ENCODE results near the gene SNTA1. TPM values are rescaled to one million over a fixed set of nuclear protein-coding genes. Genes with fewer than 3 reads are reported as not detected.
A peak's percentile ranks its signal among the peaks of the same experiment; 100 is the strongest.

SNTA1 gene
- total and polyA plus RNA-seq, 2 of the 13 experiments (the other 11 are each of a cell fraction or from before 2014, with no cell fraction given) = 16.4 to 18.3 TPM

DNA sequence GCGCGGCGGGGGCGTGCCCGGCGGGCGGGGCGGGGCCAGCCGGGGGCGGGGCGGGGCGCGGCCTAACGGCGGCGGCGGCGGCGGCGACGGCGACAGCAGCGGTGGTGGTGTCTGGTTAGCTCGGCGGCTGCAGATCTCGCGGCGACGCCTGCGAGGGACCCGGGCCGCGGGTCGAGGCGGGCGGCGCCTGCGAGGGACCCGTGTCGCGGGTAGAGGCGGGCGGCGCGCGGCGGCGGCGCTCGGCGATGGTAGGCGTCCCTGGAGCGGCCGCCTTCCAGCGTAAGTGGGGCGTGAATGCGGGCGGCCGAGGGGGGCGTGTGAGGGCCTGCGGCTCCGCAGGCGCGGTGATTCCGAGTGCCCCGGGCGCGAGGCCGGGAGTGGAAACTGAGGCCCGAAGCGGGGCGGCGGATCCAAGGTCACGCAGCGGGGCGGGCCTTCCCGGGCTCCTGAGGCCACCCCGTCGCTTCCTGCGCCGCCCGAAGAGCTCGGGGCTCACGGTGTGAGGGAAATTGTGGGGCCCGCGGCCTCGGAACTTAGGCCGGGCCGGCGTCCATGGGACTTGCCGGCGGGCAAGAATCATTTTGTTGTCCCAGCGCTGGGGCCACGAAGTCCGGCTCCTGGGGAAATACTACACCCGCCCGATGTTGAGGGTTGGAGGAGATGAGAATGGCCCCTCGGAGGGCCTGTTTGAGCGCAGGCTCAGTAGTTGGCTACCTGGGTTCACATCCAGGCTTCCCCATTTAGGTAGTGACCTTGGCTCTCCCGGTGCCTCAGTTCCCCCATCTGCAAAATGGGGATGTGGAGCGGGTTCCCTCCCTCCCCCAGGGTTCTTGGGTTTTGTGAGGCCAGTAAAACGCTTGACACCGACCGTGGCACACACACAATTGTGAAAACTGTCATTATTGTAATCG lies 46.7 kb upstream of the SNTA1 start, which contains the start of gene CBFA2T2 (continued):
- peak; percentile 64 for TF ChIP-seq KDM5A (IDR thresholded peaks at IDR 0.05; ENCODE audit: borderline replicate concordance, low read length)
- no peak; the same call in 2 of the 3 replicates for TF ChIP-seq MXI1 (IDR thresholded peaks at IDR 0.05; ENCODE audit: borderline replicate concordance, low read depth, low read length)
- TF ChIP-seq ZFP36L2 (CRISPR knock-in tag; IDR thresholded peaks at IDR 0.05) = no peak
- TF ChIP-seq, protein P1, sequence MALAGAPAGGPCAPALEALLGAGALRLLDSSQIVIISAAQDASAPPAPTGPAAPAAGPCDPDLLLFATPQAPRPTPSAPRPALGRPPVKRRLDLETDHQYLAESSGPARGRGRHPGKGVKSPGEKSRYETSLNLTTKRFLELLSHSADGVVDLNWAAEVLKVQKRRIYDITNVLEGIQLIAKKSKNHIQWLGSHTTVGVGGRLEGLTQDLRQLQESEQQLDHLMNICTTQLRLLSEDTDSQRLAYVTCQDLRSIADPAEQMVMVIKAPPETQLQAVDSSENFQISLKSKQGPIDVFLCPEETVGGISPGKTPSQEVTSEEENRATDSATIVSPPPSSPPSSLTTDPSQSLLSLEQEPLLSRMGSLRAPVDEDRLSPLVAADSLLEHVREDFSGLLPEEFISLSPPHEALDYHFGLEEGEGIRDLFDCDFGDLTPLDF (CRISPR knock-in tag; IDR thresholded peaks at IDR 0.05) = no peak
- TF ChIP-seq, protein P2, sequence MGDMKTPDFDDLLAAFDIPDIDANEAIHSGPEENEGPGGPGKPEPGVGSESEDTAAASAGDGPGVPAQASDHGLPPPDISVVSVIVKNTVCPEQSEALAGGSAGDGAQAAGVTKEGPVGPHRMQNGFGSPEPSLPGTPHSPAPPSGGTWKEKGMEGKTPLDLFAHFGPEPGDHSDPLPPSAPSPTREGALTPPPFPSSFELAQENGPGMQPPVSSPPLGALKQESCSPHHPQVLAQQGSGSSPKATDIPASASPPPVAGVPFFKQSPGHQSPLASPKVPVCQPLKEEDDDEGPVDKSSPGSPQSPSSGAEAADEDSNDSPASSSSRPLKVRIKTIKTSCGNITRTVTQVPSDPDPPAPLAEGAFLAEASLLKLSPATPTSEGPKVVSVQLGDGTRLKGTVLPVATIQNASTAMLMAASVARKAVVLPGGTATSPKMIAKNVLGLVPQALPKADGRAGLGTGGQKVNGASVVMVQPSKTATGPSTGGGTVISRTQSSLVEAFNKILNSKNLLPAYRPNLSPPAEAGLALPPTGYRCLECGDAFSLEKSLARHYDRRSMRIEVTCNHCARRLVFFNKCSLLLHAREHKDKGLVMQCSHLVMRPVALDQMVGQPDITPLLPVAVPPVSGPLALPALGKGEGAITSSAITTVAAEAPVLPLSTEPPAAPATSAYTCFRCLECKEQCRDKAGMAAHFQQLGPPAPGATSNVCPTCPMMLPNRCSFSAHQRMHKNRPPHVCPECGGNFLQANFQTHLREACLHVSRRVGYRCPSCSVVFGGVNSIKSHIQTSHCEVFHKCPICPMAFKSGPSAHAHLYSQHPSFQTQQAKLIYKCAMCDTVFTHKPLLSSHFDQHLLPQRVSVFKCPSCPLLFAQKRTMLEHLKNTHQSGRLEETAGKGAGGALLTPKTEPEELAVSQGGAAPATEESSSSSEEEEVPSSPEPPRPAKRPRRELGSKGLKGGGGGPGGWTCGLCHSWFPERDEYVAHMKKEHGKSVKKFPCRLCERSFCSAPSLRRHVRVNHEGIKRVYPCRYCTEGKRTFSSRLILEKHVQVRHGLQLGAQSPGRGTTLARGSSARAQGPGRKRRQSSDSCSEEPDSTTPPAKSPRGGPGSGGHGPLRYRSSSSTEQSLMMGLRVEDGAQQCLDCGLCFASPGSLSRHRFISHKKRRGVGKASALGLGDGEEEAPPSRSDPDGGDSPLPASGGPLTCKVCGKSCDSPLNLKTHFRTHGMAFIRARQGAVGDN (CRISPR knock-in tag; IDR thresholded peaks at IDR 0.05) = peak; percentile 94
- TF ChIP-seq, protein P3, sequence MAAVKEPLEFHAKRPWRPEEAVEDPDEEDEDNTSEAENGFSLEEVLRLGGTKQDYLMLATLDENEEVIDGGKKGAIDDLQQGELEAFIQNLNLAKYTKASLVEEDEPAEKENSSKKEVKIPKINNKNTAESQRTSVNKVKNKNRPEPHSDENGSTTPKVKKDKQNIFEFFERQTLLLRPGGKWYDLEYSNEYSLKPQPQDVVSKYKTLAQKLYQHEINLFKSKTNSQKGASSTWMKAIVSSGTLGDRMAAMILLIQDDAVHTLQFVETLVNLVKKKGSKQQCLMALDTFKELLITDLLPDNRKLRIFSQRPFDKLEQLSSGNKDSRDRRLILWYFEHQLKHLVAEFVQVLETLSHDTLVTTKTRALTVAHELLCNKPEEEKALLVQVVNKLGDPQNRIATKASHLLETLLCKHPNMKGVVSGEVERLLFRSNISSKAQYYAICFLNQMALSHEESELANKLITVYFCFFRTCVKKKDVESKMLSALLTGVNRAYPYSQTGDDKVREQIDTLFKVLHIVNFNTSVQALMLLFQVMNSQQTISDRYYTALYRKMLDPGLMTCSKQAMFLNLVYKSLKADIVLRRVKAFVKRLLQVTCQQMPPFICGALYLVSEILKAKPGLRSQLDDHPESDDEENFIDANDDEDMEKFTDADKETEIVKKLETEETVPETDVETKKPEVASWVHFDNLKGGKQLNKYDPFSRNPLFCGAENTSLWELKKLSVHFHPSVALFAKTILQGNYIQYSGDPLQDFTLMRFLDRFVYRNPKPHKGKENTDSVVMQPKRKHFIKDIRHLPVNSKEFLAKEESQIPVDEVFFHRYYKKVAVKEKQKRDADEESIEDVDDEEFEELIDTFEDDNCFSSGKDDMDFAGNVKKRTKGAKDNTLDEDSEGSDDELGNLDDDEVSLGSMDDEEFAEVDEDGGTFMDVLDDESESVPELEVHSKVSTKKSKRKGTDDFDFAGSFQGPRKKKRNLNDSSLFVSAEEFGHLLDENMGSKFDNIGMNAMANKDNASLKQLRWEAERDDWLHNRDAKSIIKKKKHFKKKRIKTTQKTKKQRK (IDR thresholded peaks at IDR 0.05; ENCODE audit: low read length) = no peak
- no peak for TF ChIP-seq ZC3H4 (CRISPR knock-in tag; IDR thresholded peaks at IDR 0.05; ENCODE audit: borderline replicate concordance)
- TF ChIP-seq, protein P4, sequence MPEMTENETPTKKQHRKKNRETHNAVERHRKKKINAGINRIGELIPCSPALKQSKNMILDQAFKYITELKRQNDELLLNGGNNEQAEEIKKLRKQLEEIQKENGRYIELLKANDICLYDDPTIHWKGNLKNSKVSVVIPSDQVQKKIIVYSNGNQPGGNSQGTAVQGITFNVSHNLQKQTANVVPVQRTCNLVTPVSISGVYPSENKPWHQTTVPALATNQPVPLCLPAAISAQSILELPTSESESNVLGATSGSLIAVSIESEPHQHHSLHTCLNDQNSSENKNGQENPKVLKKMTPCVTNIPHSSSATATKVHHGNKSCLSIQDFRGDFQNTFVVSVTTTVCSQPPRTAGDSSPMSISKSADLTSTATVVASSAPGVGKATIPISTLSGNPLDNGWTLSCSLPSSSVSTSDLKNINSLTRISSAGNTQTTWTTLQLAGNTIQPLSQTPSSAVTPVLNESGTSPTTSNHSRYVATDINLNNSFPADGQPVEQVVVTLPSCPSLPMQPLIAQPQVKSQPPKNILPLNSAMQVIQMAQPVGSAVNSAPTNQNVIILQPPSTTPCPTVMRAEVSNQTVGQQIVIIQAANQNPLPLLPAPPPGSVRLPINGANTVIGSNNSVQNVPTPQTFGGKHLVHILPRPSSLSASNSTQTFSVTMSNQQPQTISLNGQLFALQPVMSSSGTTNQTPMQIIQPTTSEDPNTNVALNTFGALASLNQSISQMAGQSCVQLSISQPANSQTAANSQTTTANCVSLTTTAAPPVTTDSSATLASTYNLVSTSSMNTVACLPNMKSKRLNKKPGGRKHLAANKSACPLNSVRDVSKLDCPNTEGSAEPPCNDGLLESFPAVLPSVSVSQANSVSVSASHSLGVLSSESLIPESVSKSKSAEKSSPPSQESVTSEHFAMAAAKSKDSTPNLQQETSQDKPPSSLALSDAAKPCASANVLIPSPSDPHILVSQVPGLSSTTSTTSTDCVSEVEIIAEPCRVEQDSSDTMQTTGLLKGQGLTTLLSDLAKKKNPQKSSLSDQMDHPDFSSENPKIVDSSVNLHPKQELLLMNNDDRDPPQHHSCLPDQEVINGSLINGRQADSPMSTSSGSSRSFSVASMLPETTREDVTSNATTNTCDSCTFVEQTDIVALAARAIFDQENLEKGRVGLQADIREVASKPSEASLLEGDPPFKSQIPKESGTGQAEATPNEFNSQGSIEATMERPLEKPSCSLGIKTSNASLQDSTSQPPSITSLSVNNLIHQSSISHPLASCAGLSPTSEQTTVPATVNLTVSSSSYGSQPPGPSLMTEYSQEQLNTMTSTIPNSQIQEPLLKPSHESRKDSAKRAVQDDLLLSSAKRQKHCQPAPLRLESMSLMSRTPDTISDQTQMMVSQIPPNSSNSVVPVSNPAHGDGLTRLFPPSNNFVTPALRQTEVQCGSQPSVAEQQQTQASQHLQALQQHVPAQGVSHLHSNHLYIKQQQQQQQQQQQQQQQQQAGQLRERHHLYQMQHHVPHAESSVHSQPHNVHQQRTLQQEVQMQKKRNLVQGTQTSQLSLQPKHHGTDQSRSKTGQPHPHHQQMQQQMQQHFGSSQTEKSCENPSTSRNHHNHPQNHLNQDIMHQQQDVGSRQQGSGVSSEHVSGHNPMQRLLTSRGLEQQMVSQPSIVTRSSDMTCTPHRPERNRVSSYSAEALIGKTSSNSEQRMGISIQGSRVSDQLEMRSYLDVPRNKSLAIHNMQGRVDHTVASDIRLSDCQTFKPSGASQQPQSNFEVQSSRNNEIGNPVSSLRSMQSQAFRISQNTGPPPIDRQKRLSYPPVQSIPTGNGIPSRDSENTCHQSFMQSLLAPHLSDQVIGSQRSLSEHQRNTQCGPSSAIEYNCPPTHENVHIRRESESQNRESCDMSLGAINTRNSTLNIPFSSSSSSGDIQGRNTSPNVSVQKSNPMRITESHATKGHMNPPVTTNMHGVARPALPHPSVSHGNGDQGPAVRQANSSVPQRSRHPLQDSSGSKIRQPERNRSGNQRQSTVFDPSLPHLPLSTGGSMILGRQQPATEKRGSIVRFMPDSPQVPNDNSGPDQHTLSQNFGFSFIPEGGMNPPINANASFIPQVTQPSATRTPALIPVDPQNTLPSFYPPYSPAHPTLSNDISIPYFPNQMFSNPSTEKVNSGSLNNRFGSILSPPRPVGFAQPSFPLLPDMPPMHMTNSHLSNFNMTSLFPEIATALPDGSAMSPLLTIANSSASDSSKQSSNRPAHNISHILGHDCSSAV (CRISPR knock-in tag; IDR thresholded peaks at IDR 0.05; ENCODE audit: borderline replicate concordance) = 0 out of 2 replicates have a peak, but pooled peaks have one; percentile 61
- 0 out of 2 replicates have a peak, but pooled peaks have one; percentile 19 for TF ChIP-seq GATAD1 (CRISPR knock-in tag; IDR thresholded peaks at IDR 0.05)
- no peak for TF ChIP-seq TBL1XR1 (IDR thresholded peaks at IDR 0.05; ENCODE audit: borderline replicate concordance, low read length, partially characterized antibody)
